22Rv1 (cell line): Measurements from ENCODE around the gene TANGO2.

Experiments used
- H3K27ac ChIP-seq: fragments of 450-650 bp; 2 replicates; pipeline ENCODE4 v1.5.1; 2017
- CTCF ChIP-seq: fragments of 450-650 bp; IDR thresholded peaks from 2 replicates; pipeline ENCODE4 v1.5.1; 2017; ENCODE audit warnings: mild to moderate bottlenecking
- ZFX ChIP-seq: fragments of 450-650 bp; IDR thresholded peaks from 2 replicates; pipeline ENCODE4 v1.6.1; 2017; ENCODE audit warnings: antibody characterized with exemption, borderline replicate concordance

The TANGO2 gene

GRCh38 chr22:20083157-20083890 is 62.4 kb downstream of the TANGO2 start:
- TF ChIP-seq ZFX (no peak), CTCF (no peak)

GRCh38 chr22:20083891-20084546 is 63.1 kb downstream of the TANGO2 start:
- TF ChIP-seq ZFX (no peak), CTCF (no peak)
- peak overlapping the region; percentile 35; the same call in 1 of the 2 replicates for H3K27ac ChIP-seq

More at GRCh38 chr22:20083157-20083890, 62.4 kb downstream of the TANGO2 start:
- H3K27ac ChIP-seq = no peak overlapping the region

GRCh38 chr22:20084547-20085413 is 63.9 kb downstream of the TANGO2 start:
- H3K27ac ChIP-seq = peak overlapping the region; percentile 35; the same call in 1 of the 2 replicates
- TF ChIP-seq CTCF = peak; percentile 72
- TF ChIP-seq ZFX = no peak

GRCh38 chr22:20085651-20086050 is 64.7 kb downstream of the TANGO2 start:
- TF ChIP-seq CTCF = no peak
- no peak overlapping the region for H3K27ac ChIP-seq

- H3K27ac ChIP-seq = no peak overlapping the region
- no peak for TF ChIP-seq ZFX
- no peak for TF ChIP-seq CTCF
Observed at GRCh38 chr22:20086101-20086599, 65.2 kb downstream of the TANGO2 start.

GRCh38 chr22:20086763-20087162 is 65.9 kb downstream of the TANGO2 start:
- H3K27ac ChIP-seq = no peak overlapping the region
- TF ChIP-seq ZFX (no peak), CTCF (no peak)
